Small intestine (tissue), 16 donors: Measurements from ENCODE around the gene ID1. TPM values are rescaled to one million over a fixed set of nuclear protein-coding genes. Genes with fewer than 3 reads are reported as not detected.

Experiments used
- DNase-seq, 2 donors: peaks; one replicate each; pipeline versions ENCODE4 v3.0.0 to v3.0.0-alpha.2; 2013
- FAIRE-seq: peaks from 2 replicates; lab custom pipeline; 2012; peaks lifted over from hg19 to GRCh38; lab: Jason Lieb, UNC
- H3K27ac ChIP-seq, 3 donors: one replicate each; pipeline ENCODE4 v1.5.1; 2013; ENCODE audit warnings: low read length in 2 of 3, mild to moderate bottlenecking in 2 of 3, control low read depth in 1 of 3, inconsistent platforms in 1 of 3, low read depth in 1 of 3, moderate library complexity in 1 of 3
- H3K27me3 ChIP-seq, 3 donors: one replicate each; pipeline ENCODE4 v1.6.1; 2013; ENCODE audit warnings: low read length in 3 of 3, inconsistent platforms in 1 of 3; ENCODE audit not compliant: control insufficient read depth in 3 of 3, insufficient read depth in 3 of 3
- H3K36me3 ChIP-seq, 3 donors: one replicate each; pipeline ENCODE4 v1.6.1; 2013; ENCODE audit warnings: low read length in 3 of 3, inconsistent platforms in 1 of 3, low read depth in 1 of 3, mild to moderate bottlenecking in 1 of 3, moderate library complexity in 1 of 3; ENCODE audit not compliant: control insufficient read depth in 3 of 3, insufficient read depth in 2 of 3
- H3K4me1 ChIP-seq, 3 donors: one replicate each; pipeline ENCODE4 v1.6.1; 2013; ENCODE audit warnings: low read length in 2 of 3, inconsistent platforms in 1 of 3, low read depth in 1 of 3, mild to moderate bottlenecking in 1 of 3, moderate library complexity in 1 of 3; ENCODE audit not compliant: control insufficient read depth in 3 of 3, insufficient read depth in 2 of 3
- H3K4me3 ChIP-seq, 3 donors: one replicate each; pipeline ENCODE4 v1.5.1; 2013; ENCODE audit warnings: low read length in 3 of 3, control low read depth in 1 of 3, inconsistent platforms in 1 of 3, low read depth in 1 of 3, mild to moderate bottlenecking in 1 of 3, moderate library complexity in 1 of 3
- H3K9me3 ChIP-seq, 2 donors: one replicate each; pipeline ENCODE4 v1.6.1; 2013; ENCODE audit warnings: low read depth in 1 of 2, low read length in 1 of 2; ENCODE audit not compliant: control insufficient read depth in 2 of 2, insufficient read depth in 1 of 2
- WGBS, 3 donors: extraction: QIAGEN DNeasy Blood & Tissue Kit; methylation state at CpG; one replicate each; pipeline ENCODE4 v1.1.7; 2013; 5-methylcytosine and 5-hydroxymethylcytosine counted together
- long read RNA-seq, 10 donors: transcript quantifications; one replicate each; lab custom pipeline, GENCODE V29; 2026
- polyA plus RNA-seq, 4 donors: library from polyadenylated mRNA; stranded (reverse) in 3 of 4; unstranded in 1 of 4; fragments of 200-250 nt in 3 of 4; fragments of 120-200 nt in 1 of 4; gene quantifications; one replicate each; pipeline versions ENCODE4 v1.2.1 to v1.2.3, GENCODE V29; 2013
- donor health status: healthy with polysubstance abuse.
- donor health status: control.
- donor health status: control.
- donor health status: Bipolar disorder and iron deficiency.
- donor health status: healthy.

ID1 gene, protein sequence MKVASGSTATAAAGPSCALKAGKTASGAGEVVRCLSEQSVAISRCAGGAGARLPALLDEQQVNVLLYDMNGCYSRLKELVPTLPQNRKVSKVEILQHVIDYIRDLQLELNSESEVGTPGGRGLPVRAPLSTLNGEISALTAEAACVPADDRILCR
- 100 to 1,000 TPM; 215 to 335 (median 277) TPM for polyA plus RNA-seq
- long read RNA-seq, donor 1, transcript ID1-201 (1 exons, 1,233 nt): major isoform, 345 of 528 reads
- long read RNA-seq, donor 1, transcript ID1-202 (2 exons, 994 nt): minor isoform, 183 of 528 reads
- long read RNA-seq, donor 1, partial matches to known transcripts: 0 of 528 reads
- long read RNA-seq, donor 1, other reads (novel, unspliced or antisense): 0 of 528 reads
- long read RNA-seq, donor 2, transcript ID1-201 (1 exons, 1,233 nt): major isoform, 74 of 108 reads
- long read RNA-seq, donor 2, transcript ID1-202 (2 exons, 994 nt): minor isoform, 34 of 108 reads
- long read RNA-seq, donor 2, partial matches to known transcripts: 0 of 108 reads
- long read RNA-seq, donor 2, other reads (novel, unspliced or antisense): 0 of 108 reads
- long read RNA-seq, donor 3, transcript ID1-202 (2 exons, 994 nt): minor isoform, 63 of 211 reads
- long read RNA-seq, donor 3, transcript ID1-201 (1 exons, 1,233 nt): major isoform, 148 of 211 reads
- long read RNA-seq, donor 3, partial matches to known transcripts: 0 of 211 reads
- long read RNA-seq, donor 3, other reads (novel, unspliced or antisense): 0 of 211 reads
- long read RNA-seq, donor 4, partial matches to known transcripts: 0 of 2 reads
- long read RNA-seq, donor 4, other reads (novel, unspliced or antisense): 0 of 2 reads
- long read RNA-seq, donor 5, transcript ID1-201 (1 exons, 1,233 nt): major isoform, 29 of 42 reads
- long read RNA-seq, donor 5, transcript ID1-202 (2 exons, 994 nt): minor isoform, 13 of 42 reads
- long read RNA-seq, donor 5, partial matches to known transcripts: 0 of 42 reads
- long read RNA-seq, donor 5, other reads (novel, unspliced or antisense): 0 of 42 reads
- long read RNA-seq, donor 6, transcript ID1-202 (2 exons, 994 nt): minor isoform, 78 of 195 reads
- long read RNA-seq, donor 6, transcript ID1-201 (1 exons, 1,233 nt): major isoform, 117 of 195 reads
- long read RNA-seq, donor 6, partial matches to known transcripts: 0 of 195 reads
- long read RNA-seq, donor 6, other reads (novel, unspliced or antisense): 0 of 195 reads
- long read RNA-seq, donor 7, transcript ID1-201 (1 exons, 1,233 nt): minor isoform, 68 of 143 reads
- long read RNA-seq, donor 7, transcript ID1-202 (2 exons, 994 nt): major isoform, 75 of 143 reads
- long read RNA-seq, donor 7, partial matches to known transcripts: 0 of 143 reads
- long read RNA-seq, donor 7, other reads (novel, unspliced or antisense): 0 of 143 reads
- long read RNA-seq, donor 8, transcript ID1-201 (1 exons, 1,233 nt): major isoform, 5 of 9 reads
- long read RNA-seq, donor 8, partial matches to known transcripts: 0 of 9 reads
- long read RNA-seq, donor 8, other reads (novel, unspliced or antisense): 0 of 9 reads
- long read RNA-seq, donor 9, transcript ID1-201 (1 exons, 1,233 nt): major isoform, 69 of 102 reads
- long read RNA-seq, donor 9, transcript ID1-202 (2 exons, 994 nt): minor isoform, 33 of 102 reads
- long read RNA-seq, donor 9, partial matches to known transcripts: 0 of 102 reads
- long read RNA-seq, donor 9, other reads (novel, unspliced or antisense): 0 of 102 reads
- long read RNA-seq, donor 10, transcript ID1-201 (1 exons, 1,233 nt): major isoform, 112 of 157 reads
- long read RNA-seq, donor 10, transcript ID1-202 (2 exons, 994 nt): minor isoform, 45 of 157 reads
- long read RNA-seq, donor 10, partial matches to known transcripts: 0 of 157 reads
- long read RNA-seq, donor 10, other reads (novel, unspliced or antisense): 0 of 157 reads

DNA sequence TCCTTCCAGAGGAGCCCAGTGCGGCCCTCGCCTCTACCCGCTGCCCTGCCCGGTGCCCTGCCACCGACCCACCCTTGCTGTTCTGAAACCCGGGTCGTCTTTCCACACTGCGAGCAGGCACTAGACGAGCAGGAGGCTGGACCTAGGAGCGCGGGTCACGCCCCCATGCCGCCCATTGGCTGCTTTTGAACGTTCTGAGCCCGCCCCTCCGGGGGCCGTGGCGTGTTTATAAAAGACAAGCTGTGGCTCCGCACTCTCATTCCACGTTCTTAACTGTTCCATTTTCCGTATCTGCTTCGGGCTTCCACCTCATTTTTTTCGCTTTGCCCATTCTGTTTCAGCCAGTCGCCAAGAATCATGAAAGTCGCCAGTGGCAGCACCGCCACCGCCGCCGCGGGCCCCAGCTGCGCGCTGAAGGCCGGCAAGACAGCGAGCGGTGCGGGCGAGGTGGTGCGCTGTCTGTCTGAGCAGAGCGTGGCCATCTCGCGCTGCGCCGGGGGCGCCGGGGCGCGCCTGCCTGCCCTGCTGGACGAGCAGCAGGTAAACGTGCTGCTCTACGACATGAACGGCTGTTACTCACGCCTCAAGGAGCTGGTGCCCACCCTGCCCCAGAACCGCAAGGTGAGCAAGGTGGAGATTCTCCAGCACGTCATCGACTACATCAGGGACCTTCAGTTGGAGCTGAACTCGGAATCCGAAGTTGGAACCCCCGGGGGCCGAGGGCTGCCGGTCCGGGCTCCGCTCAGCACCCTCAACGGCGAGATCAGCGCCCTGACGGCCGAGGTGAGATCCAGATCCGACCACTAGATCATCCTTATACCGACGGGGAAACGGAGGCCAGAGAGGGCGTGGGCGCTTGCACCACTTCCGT lies at the start of gene ID1:
Gene ID1, plus strand, starts transcription at position 259 of the 871 bp plus-strand sequence. Its CDS starts 99 bp downstream, at position 358.
- H3K27me3 ChIP-seq: no peaks in the 10 kb centered on the region
- H3K27ac ChIP-seq: peak within 1 kb of the TSS; percentile 94 to 98 (median 96)
- peak within 1 kb of the TSS; percentile 46 to 97 (median 92) for H3K4me3 ChIP-seq
- peaks cover 0 to 42% (median 0%) of the 10 kb centered on the region in 3 donors for H3K4me1 ChIP-seq
- DNase-seq (peak; percentile 98 to 99), FAIRE-seq (no peak)
- 0% methylated on average over 66 to 74 of the region's 74 CpGs for WGBS, 3 donors
- peaks cover 0 to 15% (median 0%) of the 10 kb centered on the region in 3 donors for H3K36me3 ChIP-seq
- H3K9me3 ChIP-seq: no peaks in the 10 kb centered on the region

DNA sequence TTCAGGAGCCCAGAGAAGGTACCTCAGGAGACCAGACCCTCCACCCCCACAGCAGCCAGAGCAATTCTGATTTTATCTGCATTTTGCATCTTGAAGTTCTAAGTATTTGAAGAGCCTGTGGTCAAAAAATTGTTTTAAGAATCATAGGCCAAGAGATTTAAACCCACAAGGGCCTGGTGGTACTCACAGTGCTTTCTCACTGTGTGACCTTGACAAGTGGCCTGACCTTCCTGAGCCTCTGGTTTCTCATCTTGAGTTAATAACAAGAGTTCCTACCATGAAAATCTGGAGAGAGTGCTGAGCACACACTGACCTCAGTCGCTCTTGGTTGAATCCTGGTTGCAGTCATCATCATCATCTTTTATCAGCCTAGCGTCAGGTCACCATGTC lies 45.4 kb upstream of the ID1 start:
- no peak overlapping the region for H3K4me3 ChIP-seq
- H3K27ac ChIP-seq: peak overlapping the region in 1 of 3 donors; percentile 89
- FAIRE-seq (no peak), DNase-seq (no peak)
- H3K27me3 ChIP-seq: no peaks in the 10 kb centered on the region
- H3K4me1 ChIP-seq: peaks cover 5 to 21% (median 7%) of the 10 kb centered on the region in 3 donors
- peaks cover 6 to 79% (median 21%) of the 10 kb centered on the region in 3 donors for H3K36me3 ChIP-seq
- H3K9me3 ChIP-seq: no peaks in the 10 kb centered on the region
- 69 to 92% (median 82%) methylated on average over 2 of the region's 2 CpGs for WGBS, 3 donors

DNA sequence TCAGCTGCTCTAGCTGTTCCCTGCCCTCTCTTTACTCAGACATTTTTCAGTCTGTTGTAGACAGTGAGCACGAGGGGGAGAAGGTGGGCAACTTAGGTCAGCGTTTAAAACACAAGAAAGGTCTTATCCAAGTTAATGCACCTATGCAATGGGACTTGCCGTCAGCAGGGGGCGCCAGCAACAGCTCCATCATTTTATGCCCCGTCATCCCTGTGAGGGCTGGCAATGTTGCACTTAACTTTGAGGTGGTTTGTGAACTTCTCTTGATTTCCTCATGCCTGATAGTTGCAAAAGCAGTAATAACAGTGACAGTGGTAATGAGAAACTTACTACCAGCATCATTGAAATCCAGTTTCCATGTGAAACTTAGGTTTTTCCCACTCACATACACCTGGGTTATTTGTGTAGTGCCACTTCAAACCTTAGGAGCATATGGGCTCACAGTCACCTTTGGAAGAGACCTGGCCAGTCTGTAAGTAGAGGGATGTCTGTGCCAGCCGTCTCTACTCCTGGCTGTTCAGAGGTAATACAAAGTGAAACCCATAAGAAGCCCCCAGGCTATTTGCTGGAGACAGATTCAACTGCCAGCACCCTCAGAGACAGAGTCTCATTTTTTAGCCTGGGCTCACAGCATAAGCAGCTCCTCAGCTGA lies 44.9 kb upstream of the ID1 start:
- H3K27ac ChIP-seq: peak overlapping the region in 2 of 3 donors; percentile 89 to 90
- H3K9me3 ChIP-seq: no peaks in the 10 kb centered on the region
- H3K36me3 ChIP-seq: peaks cover 6 to 75% (median 21%) of the 10 kb centered on the region in 3 donors
- FAIRE-seq: no peak
- peak overlapping the region in 1 of 3 donors; percentile 10 for H3K4me3 ChIP-seq
- no peaks in the 10 kb centered on the region for H3K27me3 ChIP-seq
- 19 to 23% (median 21%) methylated on average over 6 of the region's 6 CpGs for WGBS, 3 donors
- DNase-seq: peak; percentile 62 to 76
- H3K4me1 ChIP-seq: peaks cover 5 to 16% (median 7%) of the 10 kb centered on the region in 3 donors

DNA sequence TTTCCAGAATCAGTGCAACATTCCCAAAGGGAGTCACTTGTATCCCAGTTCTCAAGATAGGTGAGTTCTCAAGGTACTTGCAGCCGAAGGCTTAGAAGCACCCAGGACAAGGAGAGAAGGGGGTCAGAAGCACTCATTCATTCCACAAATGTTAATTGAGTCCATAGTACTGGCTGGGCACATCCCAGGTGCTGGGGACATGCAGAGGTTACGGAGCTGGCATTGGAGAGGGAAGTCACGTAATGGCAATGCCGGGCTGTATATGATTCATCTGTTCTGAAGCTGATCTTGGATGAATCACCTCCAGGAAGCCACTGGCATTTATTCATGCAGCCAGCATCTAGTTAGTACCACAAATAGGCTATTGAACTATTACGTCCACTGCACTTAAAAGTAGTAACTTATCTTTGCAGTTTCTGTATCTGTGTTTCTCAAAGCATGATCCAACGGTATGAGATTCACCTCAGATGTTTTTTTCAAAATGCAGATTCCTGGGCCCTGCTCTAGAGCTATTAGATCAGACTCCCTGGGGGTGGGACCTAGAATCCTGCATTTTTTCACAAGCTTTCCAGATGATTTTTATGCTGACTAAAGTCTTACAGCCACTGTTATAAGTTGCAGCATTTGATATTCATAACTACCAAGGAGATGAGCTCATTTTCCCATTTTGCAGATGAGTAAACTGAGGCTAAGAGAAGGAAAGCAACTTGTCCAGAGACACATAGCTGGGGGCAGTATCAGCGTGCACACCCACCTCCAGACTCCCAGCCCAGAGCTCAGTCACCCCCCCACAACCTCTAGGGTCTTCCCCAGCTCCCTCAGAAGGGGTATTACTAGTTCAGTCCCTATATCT lies 44.1 kb upstream of the ID1 start:
- H3K27me3 ChIP-seq: no peaks in the 10 kb centered on the region
- H3K4me1 ChIP-seq: peaks cover 5 to 18% (median 7%) of the 10 kb centered on the region in 3 donors
- DNase-seq (peak in 1 of 2 donors; percentile 91), FAIRE-seq (no peak)
- H3K36me3 ChIP-seq: peaks cover 6 to 74% (median 20%) of the 10 kb centered on the region in 3 donors
- H3K27ac ChIP-seq: peak overlapping the region in 2 of 3 donors; percentile 89 to 90
- no peaks in the 10 kb centered on the region for H3K9me3 ChIP-seq
- peak overlapping the region in 1 of 3 donors; percentile 10 for H3K4me3 ChIP-seq
- WGBS, 3 donors: 46 to 69% (median 66%) methylated on average over 7 of the region's 7 CpGs

DNA sequence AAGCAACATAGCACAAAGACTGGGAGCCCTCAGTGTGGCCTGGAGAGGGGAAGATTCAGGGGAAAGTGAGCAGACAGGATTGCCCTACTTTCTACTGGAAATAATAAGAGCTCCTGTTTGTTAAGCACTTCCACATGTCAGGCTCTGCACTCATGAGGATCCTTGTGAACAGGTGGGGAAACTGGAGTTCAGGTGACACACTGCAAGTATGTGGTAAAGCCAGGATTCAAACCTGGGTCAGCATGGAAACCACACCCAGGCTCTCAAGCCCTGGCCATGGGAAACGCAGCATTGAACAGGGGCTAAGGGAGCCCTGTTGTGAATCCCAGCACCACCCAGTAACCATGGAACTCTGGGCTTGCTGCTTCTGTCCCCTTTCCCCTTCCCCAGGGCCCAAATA lies 42.8 kb upstream of the ID1 start:
- Histone ChIP-seq H3K4me3 (no peak overlapping the region), H3K36me3 (peaks cover 4 to 81% (median 20%) of the 10 kb centered on the region in 3 donors), H3K4me1 (peaks cover 5 to 31% (median 9%) of the 10 kb centered on the region in 3 donors), H3K9me3 (no peaks in the 10 kb centered on the region), H3K27ac (peak overlapping the region in 2 of 3 donors; percentile 79 to 83), H3K27me3 (no peaks in the 10 kb centered on the region)
- FAIRE-seq (no peak), DNase-seq (no peak)
- WGBS, 3 donors: 55 to 67% (median 67%) methylated on average over 1 of the region's 1 CpG

DNA sequence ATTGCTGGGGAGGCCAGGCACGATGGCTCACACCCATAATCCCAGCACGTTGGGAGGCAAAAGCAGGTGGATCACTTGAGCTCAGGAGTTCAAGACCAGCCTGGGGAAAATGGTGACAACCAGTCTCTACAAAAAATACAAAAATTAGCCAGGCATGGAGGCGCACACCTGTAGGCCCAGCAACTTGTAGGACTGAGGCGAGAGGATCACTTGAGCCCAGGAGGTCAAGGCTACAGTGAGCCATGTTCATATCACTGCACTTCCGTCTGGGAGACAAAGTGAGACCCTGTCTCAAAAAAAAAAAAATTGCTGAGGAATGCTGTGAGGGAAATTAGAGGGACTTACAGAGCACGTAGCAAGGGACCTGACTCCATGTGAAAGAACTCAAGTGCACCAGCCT lies 40.8 kb upstream of the ID1 start:
- H3K27ac ChIP-seq: peak overlapping the region in 2 of 3 donors; percentile 22 to 24
- no peak for FAIRE-seq
- no peaks in the 10 kb centered on the region for H3K27me3 ChIP-seq
- 80 to 85% (median 80%) methylated on average over 6 of the region's 6 CpGs for WGBS, 3 donors
- no peaks in the 10 kb centered on the region for H3K9me3 ChIP-seq
- DNase-seq: no peak
- H3K4me3 ChIP-seq: no peak overlapping the region
- H3K36me3 ChIP-seq: peaks cover 2 to 87% (median 20%) of the 10 kb centered on the region in 3 donors
- peaks cover 5 to 50% (median 9%) of the 10 kb centered on the region in 3 donors for H3K4me1 ChIP-seq
